Measurements from ENCODE around the gene OR2J1. TPM values are rescaled to one million over a fixed set of nuclear protein-coding genes. Genes with fewer than 3 reads are reported as not detected.

The OR2J1 gene
- total and polyA plus RNA-seq, 2 donors (not counting 1 experiment from before 2014, with no cell fraction given), result not detected

DNA sequence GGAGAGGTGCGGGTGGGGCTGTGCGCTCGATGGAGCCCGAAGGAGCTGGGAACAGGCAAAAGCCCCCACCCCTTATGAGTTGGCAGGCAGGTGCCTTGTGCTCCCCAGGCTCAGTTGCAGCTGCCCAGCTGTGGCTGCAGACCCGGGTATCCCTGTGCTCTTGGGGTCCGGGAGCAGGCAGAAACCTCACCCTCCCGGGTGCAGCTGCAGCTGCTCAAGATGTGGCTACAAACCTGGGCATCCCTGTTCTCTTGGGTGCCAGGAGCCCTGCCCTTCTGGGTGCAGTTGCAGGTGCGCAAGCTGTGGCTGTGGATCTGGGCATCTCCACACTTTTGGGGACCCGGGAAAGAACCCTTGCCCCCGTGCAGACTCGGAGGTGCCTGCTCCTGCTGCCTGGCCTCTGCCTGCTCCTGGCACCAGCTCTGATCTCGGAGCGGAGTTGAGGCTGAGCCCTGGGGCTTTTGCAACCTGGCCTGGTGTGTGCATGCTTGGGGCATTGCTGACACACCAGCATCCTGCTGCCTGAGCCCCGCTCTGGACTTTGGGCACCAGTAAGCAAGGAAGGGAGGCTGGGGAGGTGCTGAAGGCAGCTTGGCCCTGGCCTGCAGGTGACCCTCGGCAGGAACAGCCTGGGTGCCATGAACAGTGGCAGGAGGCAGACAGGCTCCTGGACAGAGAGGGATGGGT is 30.2 kb downstream of the OR2J1 start:
- no peak overlapping the region for H3K9ac ChIP-seq (ENCODE audit: insufficient read depth, low read length)
- no peak overlapping the region for H3K4me3 ChIP-seq (replicated peaks in 1 of 4; ENCODE audit: control extremely low read depth in 1 of 4, insufficient read depth in 1 of 4, low read depth in 3 of 4, low read length in 4 of 4)
- no peak overlapping the region for H2AFZ ChIP-seq (ENCODE audit: low read length)
- H3K4me2 ChIP-seq (ENCODE audit: extremely low read depth, insufficient read depth, low read length), result no peak overlapping the region
- no peaks in the 10 kb centered on the region for H3K27me3 ChIP-seq (ENCODE audit: control insufficient read depth, insufficient read depth, low read length)
- no peaks in the 10 kb centered on the region for H3K79me2 ChIP-seq (ENCODE audit: control insufficient read depth, insufficient read depth, low read length)
- no peaks in the 10 kb centered on the region for H4K20me1 ChIP-seq (ENCODE audit: control insufficient read depth, extremely low read depth, insufficient read depth, low read length)
- no peaks in the 10 kb centered on the region for H3K36me3 ChIP-seq (ENCODE audit: control insufficient read depth, insufficient read depth, low read length)
- no peak for TF ChIP-seq EZH2 (IDR thresholded peaks at IDR 0.05; ENCODE audit: low read length, missing control alignments)
- TF ChIP-seq, protein P1, sequence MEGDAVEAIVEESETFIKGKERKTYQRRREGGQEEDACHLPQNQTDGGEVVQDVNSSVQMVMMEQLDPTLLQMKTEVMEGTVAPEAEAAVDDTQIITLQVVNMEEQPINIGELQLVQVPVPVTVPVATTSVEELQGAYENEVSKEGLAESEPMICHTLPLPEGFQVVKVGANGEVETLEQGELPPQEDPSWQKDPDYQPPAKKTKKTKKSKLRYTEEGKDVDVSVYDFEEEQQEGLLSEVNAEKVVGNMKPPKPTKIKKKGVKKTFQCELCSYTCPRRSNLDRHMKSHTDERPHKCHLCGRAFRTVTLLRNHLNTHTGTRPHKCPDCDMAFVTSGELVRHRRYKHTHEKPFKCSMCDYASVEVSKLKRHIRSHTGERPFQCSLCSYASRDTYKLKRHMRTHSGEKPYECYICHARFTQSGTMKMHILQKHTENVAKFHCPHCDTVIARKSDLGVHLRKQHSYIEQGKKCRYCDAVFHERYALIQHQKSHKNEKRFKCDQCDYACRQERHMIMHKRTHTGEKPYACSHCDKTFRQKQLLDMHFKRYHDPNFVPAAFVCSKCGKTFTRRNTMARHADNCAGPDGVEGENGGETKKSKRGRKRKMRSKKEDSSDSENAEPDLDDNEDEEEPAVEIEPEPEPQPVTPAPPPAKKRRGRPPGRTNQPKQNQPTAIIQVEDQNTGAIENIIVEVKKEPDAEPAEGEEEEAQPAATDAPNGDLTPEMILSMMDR (conservative IDR thresholded peaks at IDR 0.05 in 1 of 2, IDR thresholded peaks at IDR 0.05 in 1 of 2; ENCODE audit: low read depth in 1 of 2, low read length in 2 of 2), result no peak
- no peaks in the 10 kb centered on the region for H3K4me1 ChIP-seq (ENCODE audit: control insufficient read depth, extremely low read depth, insufficient read depth, low read length)
- no peak overlapping the region for H3K27ac ChIP-seq (ENCODE audit: insufficient read depth, low read length)
- no peaks in the 10 kb centered on the region for H3K9me3 ChIP-seq (ENCODE audit: control insufficient read depth, insufficient read depth, low read depth, low read length)
- no peak for DNase-seq (ENCODE audit: low read depth in 2 of 2)

GRCh38 chr6:29130644-29131043 is 31.4 kb downstream of the OR2J1 start:
- H3K4me1 ChIP-seq (ENCODE audit: control insufficient read depth, extremely low read depth, insufficient read depth, low read length), result no peaks in the 10 kb centered on the region
- no peak overlapping the region for H2AFZ ChIP-seq (ENCODE audit: low read length)
- H3K9me3 ChIP-seq (ENCODE audit: control insufficient read depth, insufficient read depth, low read depth, low read length), result no peaks in the 10 kb centered on the region
- no peak overlapping the region for H3K27ac ChIP-seq (ENCODE audit: insufficient read depth, low read length)
- H3K27me3 ChIP-seq (ENCODE audit: control insufficient read depth, insufficient read depth, low read length), result no peaks in the 10 kb centered on the region
- H3K79me2 ChIP-seq (ENCODE audit: control insufficient read depth, insufficient read depth, low read length), result no peaks in the 10 kb centered on the region
- H3K4me3 ChIP-seq (replicated peaks in 1 of 4; ENCODE audit: control extremely low read depth in 1 of 4, insufficient read depth in 1 of 4, low read depth in 3 of 4, low read length in 4 of 4), result no peak overlapping the region
- no peaks in the 10 kb centered on the region for H3K36me3 ChIP-seq (ENCODE audit: control insufficient read depth, insufficient read depth, low read length)
- DNase-seq (ENCODE audit: low read depth in 2 of 2), result no peak
- no peak overlapping the region for H3K4me2 ChIP-seq (ENCODE audit: extremely low read depth, insufficient read depth, low read length)
- TF ChIP-seq EZH2 (IDR thresholded peaks at IDR 0.05; ENCODE audit: low read length, missing control alignments), result no peak
- TF ChIP-seq, protein P1 (conservative IDR thresholded peaks at IDR 0.05 in 1 of 2, IDR thresholded peaks at IDR 0.05 in 1 of 2; ENCODE audit: low read depth in 1 of 2, low read length in 2 of 2), result no peak
- no peak overlapping the region for H3K9ac ChIP-seq (ENCODE audit: insufficient read depth, low read length)
- no peaks in the 10 kb centered on the region for H4K20me1 ChIP-seq (ENCODE audit: control insufficient read depth, extremely low read depth, insufficient read depth, low read length)

DNA sequence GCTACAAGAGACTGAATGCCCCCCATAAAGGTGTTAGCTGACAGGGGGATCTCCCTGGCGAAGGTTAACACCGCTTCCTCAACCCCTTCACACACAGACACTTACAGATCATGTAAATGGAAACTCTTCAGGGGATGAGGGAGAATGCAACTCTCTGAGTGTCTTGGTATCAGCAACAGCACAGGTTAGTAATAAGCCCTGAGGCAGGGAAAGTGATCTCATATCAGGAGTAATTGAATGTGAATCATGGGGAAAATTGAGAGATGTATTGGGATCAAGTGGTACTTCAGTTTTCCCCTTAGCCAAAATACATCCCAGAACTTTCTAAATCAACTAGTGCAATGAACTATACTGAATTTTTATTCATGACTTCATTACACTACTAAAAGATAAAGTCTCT is 32.4 kb downstream of the OR2J1 start:
- no peaks in the 10 kb centered on the region for H4K20me1 ChIP-seq (ENCODE audit: control insufficient read depth, extremely low read depth, insufficient read depth, low read length)
- H3K36me3 ChIP-seq (ENCODE audit: control insufficient read depth, insufficient read depth, low read length), result no peaks in the 10 kb centered on the region
- no peaks in the 10 kb centered on the region for H3K9me3 ChIP-seq (ENCODE audit: control insufficient read depth, insufficient read depth, low read depth, low read length)
- no peaks in the 10 kb centered on the region for H3K4me1 ChIP-seq (ENCODE audit: control insufficient read depth, extremely low read depth, insufficient read depth, low read length)
- H3K27ac ChIP-seq (ENCODE audit: insufficient read depth, low read length), result no peak overlapping the region
- TF ChIP-seq, protein P1 (conservative IDR thresholded peaks at IDR 0.05 in 1 of 2, IDR thresholded peaks at IDR 0.05 in 1 of 2; ENCODE audit: low read depth in 1 of 2, low read length in 2 of 2), result no peak
- TF ChIP-seq EZH2 (IDR thresholded peaks at IDR 0.05; ENCODE audit: low read length, missing control alignments), result no peak
- no peaks in the 10 kb centered on the region for H3K27me3 ChIP-seq (ENCODE audit: control insufficient read depth, insufficient read depth, low read length)
- no peak overlapping the region for H3K4me3 ChIP-seq (replicated peaks in 1 of 4; ENCODE audit: control extremely low read depth in 1 of 4, insufficient read depth in 1 of 4, low read depth in 3 of 4, low read length in 4 of 4)
- no peak overlapping the region for H3K4me2 ChIP-seq (ENCODE audit: extremely low read depth, insufficient read depth, low read length)
- H3K9ac ChIP-seq (ENCODE audit: insufficient read depth, low read length), result no peak overlapping the region
- no peak for DNase-seq (ENCODE audit: low read depth in 2 of 2)
- H3K79me2 ChIP-seq (ENCODE audit: control insufficient read depth, insufficient read depth, low read length), result no peaks in the 10 kb centered on the region
- H2AFZ ChIP-seq (ENCODE audit: low read length), result no peak overlapping the region

Data from fibroblast of lung (primary cell).